Ovary (tissue), 3 donors: Measurements from ENCODE around the gene RAP1GAP2.

Experiments
- CTCF ChIP-seq, 3 donors: fragments of 450-650 bp in 2 of 3; fragments of 200-600 bp in 1 of 3; IDR thresholded peaks; one replicate each; pipeline versions ENCODE4 v1.5.1 to v1.8.0; 2016 to 2022; ENCODE audit warnings: antibody characterized with exemption in 3 of 3, mild to moderate bottlenecking in 1 of 3
- EP300 ChIP-seq: sonication (generic); formaldehyde crosslinking; IDR thresholded peaks from one replicate; pipeline ENCODE4 v1.6.1; 2017; ENCODE audit warnings: antibody characterized with exemption
- donor health status: DM: no; HTN: no; CAD: no.

- no peak for TF ChIP-seq EP300
- no peak for TF ChIP-seq CTCF (IDR thresholded peaks at IDR 0.05)
These were observed 69.0 kb downstream of the RAP1GAP2 start for GRCh38 chr17:2865228-2865627.
